HuH-7 (cell line): ENCODE measurements around the gene CDR2L.

Experiments used
- DNase-seq: peaks from one replicate; pipeline ENCODE4 v3.0.0; 2011; ENCODE audit warnings: low spot score

Gene CDR2L

DNA sequence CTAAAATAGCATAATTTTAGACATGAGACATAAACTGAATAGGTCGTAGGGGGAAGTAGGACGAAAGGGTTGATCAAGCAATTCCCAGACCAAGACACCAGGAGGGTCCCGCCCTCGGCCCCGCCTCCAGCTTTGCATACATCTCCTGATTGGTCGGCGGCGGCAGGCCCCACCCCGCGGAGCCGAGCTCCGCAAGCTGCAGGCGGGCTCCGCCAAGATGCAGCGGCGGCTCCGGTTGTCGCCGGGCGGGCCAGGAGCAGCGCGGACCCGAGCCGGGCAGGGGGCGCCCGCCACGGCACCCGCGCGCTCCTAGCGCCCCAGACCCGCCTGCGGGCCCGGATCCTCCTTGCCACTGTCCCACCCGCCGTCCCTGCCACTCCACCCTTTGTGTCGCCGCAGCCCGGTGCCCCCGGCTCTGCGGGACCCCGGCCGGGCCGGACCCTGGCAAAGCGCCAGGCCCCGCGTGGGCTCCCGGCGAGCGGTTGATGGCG lies at the start of gene CDR2L:
TSS of gene CDR2L (plus strand) at position 215 of the 491 bp plus-strand sequence. CDS start 412 bp downstream, outside the sequence.
- DNase-seq = peak; percentile 97

DNA sequence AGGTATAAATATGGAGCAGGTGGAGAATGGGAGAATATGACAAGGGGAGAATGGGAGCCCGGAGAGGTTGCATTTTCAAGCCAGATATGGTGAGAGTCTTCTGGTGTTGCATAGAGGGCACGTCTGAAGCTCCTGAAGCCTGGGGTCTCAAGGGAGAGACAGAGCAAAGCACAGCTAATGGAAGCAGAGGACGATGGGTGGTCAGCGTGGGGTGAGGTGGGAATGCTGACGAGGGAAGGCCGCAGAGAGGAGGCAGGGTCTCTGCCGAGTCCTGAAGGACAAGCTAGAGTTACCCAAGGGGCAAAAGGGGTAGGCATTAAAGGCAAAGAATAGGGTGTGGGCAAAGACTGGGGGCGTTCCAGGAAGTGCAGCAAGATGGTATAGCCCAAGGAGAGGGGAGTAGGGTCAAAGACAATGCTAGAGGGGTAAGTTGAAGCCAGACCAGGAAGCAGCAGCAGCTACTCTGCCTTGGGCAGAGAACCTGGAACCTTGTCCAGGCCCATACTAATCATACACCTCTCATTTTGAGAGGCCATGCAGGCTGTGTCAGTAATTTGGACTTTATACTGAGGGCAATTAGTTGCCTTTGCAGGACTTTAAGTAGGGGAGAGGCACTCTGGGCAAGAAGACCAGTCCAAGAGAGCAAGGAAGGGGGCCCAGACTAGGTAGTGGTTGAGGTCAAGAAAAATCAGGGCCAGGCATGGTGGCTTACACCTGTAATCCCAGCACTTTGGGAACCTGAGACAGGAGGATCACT lies 49.1 kb upstream of the CDR2L start:
- no peak for DNase-seq

DNA sequence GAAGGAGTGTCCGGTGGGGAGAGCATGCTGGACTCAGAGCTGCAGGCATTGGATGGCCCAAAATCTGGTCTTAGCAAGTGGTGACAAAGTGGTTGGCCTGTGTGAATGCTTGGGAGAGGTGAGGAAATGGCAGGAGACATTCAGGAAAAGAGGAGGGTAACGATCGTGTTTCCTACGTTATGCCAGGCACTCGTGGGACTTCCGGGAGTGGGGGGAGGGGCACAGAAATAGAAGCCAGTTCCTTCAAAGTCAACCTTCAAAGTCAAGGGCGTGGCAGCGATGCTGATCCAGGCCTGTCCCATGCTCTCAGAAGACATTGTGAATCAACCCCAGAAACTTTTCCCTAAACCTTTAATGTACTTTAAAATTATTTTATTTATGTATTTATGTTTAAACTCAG lies 47.9 kb upstream of the CDR2L start:
- DNase-seq = no peak

DNA sequence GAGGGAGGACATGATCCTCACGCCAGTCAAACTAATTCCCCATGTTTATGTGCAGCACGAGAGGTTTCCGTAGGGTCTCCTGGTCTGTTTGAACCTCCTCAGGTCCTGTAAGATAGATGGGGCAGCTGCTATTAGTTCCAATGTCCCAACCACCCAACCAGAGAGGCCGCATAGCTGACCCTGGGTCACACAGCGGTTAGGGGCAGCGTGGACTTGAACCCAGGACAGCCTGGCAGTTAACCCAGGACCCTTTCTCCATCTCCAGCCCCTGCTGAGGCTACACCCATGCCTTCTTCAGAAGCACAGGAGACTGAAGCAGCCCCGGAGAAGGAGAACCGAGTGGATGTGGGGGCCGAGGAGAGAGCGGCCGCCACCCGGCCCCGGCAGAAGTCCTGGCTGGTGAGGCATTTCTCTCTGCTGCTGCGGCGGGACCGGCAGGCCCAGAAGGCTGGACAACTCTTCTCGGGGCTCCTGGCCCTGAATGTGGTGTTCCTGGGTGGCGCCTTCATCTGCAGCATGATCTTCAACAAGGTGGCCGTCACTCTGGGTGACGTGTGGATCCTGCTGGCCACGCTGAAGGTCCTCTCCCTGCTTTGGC lies 46.2 kb upstream of the CDR2L start:
- no peak for DNase-seq

GRCh38 chr17:74943808-74944522 lies 43.5 kb upstream of the CDR2L start:
- DNase-seq = no peak

DNA sequence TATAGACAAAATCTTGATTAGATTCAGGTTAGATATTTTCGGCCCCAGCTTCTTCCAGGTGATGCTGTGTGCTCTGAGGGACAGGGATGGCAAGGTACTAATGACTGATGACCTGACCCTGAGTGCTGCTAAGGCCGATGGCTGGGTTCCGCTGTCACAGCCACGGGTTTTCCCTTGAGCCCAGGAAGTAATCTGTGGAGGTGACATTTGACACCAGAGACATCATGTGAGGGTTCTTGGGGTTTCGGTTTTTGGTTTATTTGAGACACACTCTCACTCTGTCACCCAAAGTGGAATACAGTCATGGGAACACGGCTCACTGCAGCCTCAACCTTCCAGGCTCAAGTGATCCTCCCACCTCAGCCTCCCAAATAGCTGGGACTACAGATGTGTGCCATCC lies 41.9 kb upstream of the CDR2L start:
- DNase-seq = no peak

- DNase-seq = no peak
Measured at GRCh38 chr17:74946641-74947040, 40.8 kb upstream of the CDR2L start.

DNA sequence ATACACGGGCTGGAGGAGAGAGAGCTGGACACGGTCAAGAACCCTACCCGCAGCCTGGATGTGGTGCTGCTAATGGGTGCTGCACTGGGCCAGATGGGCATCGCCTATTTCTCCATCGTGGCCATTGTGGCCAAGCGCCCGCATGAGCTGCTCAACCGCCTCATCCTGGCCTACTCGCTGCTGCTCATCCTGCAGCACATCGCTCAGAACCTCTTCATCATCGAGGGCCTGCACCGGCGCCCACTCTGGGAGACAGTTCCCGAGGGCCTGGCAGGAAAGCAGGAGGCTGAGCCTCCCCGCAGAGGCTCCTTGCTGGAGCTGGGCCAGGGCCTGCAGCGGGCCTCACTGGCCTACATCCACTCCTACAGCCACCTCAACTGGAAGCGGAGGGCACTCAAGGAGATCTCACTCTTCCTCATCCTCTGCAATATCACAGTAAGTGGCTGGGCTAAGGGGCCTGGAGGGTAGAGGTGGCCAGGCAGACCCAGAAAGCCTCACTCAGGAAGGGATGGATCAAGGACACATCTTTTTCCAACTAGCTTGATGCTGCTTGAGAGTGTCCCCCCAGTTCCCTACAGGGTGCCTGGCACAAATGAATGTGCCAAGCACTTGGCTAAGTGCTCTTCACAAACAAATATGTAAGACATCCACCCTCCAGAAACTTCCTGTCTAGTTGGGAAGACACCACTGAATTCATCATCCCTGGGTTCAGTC lies 40.2 kb upstream of the CDR2L start:
- no peak for DNase-seq

DNA sequence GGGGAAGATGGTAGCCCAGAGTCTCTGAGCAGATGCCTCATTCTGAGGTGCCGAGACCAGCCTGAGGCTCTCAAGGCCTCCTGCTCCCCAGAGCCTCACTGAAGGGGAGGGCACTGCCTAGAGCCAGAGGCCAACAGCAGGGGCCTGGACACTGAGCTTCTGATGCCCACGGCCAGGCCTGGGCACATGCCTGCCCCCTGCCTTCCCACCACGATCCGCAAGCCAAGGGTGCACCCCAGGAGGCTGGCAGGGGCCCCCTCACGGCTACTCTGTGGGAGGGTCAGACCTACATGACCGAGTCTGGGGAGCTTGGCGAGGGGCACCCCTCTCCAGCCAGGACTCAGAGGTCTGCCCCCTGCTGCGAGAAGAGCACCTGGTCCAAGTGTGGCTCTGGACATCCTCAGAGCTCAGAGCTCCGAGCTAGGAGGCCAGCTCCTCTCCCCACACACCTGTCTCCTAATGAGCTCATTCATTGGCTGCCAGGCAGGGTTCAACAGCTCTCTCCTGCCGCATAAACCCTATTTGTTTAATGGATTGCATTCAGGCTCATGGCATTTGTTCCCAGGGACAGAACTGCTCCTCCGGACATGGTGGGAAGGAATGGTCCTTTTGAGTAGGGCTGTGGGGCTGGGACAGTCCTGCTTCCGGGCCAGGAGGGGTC lies 37.8 kb upstream of the CDR2L start:
- DNase-seq = no peak

DNA sequence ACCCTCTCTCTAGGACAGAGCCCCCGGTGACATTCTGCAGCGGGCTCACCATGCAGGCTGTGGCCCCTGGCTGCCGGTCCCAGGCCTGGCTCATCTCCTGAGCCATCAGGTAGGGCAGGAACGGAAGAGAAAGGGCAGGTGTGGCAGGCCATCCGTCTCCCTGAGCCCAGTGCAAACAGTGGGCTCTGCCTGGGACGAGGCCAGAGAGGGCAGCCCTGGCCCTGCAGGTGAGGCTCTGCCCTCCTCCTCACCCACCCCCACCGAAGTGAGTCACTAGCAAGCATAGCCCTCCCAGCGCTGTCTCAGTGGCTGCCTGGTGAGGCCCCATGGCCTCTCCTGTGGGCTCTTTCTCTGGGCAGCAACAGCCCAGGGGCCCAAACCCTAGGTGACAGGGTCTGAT lies 37.2 kb upstream of the CDR2L start:
- DNase-seq = no peak

DNA sequence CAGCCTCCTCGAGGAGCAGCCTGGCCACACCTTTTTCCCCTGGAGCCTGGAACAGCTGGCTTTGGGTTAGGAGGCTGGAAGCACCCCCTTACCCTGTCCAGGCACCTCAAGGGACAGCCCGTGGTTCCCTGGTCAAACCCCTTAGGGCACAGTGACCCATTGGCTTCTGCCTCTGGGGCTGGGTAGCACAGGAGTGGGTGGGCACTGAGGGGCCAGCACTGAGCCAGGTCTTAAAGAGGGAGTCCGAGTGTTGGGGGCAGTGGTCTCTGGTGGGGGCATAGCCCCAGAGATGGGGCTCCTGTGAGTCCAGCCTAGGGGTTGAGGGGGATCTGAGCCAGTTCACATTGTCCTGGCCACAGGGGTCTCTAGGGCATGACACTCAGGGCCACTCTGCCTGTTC lies 36.4 kb upstream of the CDR2L start:
- DNase-seq = no peak

- no peak for DNase-seq
Measured at GRCh38 chr17:74951680-74952421, 35.6 kb upstream of the CDR2L start.

DNA sequence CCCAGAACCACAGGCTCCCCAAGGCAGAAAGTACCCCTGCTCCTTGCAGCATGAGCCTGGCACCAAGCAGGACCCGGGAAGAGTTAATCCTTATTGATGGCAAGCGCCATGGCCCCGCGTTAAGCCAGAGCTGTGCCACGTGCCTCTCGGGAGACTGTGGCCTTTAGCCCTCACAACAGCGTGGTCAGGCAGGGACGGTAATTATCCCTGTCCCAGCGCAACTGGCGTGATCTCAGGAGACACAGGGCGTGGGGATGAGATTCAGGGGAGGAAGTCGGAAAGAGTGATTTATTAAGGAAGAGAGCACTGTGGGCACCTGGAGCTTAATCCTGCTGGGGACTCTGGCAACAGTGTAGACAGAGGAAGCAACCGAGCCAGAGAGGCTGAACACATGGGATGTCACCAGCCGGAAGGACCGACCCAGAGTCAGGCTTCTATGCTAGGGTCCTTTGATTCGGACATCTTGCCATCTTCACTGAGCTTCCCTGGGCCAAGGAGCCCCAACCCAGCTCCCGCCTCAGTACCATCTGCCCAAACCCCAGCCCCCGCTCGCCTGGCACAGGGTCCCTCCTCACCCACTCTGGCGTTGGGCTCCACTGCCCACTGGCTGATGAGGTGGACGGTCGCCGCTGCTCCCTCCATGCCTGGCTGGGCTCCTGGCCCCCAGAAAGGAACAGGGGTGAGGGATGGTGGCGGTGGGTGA lies 34.9 kb upstream of the CDR2L start:
- no peak for DNase-seq

GRCh38 chr17:74953134-74953687 lies 34.2 kb upstream of the CDR2L start:
- peak; percentile 53 for DNase-seq

- DNase-seq = no peak
Measured at GRCh38 chr17:74954115-74954514, 33.3 kb upstream of the CDR2L start.

DNA sequence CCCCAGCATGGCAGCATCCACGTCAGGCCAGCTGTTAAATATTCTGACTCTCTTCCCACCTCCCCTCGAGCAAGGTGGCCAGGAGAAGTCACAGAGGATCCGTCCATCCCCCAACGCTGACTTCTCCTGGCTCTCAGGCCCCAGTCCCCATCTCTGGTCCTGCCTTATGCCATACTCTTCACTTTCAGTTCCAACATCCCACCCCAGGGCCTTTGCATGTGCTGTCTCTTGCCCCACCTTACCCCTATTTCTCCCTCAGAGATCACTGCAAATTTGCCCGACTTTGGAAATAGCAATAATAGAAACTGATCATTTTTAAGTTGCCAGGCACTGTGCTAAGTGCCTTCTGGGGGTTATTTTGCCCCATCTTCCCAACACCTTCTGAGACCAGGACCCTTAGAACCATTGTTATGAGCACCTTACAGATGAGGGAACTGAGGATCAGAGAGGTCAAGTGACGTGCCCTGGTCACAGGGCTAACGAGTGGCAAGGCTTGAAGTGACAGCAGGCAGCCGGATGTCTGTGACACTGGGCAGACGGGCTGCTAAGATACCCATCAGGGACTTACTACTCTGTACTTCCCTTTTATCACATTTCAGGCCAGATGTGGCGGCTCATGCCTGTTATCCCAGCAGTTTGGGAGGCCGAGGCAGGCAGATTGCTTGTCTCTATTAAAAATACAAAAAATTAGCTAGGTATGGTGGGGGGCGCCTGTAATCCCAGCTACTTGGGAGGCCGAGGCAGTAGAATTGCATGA lies 32.6 kb upstream of the CDR2L start:
- no peak for DNase-seq

- no peak for DNase-seq
Measured at GRCh38 chr17:74956093-74956492, 31.3 kb upstream of the CDR2L start.

DNA sequence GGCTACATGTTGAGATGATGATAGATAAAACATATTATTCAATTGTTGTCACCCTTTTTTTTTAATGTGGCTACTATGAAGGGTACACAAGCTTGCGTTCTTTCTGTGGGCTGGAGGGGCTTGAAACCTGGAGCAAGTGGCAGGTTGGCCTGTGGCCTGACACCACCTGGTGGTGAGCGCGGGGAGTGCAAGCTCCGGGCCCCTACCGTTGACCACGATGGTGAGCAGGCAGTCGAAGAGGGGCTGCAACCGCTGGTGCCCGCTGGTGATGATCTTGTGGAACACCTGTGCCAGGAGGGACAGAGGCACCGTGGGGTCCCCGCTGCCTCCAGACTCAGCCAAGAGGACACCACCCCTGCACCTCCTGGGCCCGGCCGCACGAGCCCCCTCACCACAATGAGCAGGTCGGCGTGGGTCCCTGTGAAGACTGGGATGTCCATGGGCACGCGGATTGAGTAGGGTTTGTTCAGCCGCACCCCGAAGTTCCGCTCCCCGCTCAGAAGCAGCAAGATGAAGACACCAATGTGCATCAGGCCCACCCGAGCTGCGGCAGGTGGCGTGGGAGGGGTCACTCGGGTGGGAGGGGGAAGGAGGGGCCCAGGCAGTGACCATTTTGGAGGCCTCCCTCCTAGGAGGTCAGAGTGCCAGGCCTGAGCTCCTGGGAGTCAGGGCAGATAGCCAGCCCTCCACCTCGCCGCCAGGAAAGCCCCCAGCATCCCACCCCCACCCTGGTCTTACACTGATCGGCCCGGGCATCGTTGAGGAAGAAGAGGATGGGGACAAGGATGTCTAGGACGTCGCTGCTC lies 29.3 kb upstream of the CDR2L start:
- peak; percentile 96 for DNase-seq
